Duodenal mucosa (tissue), 2 donors: Measurements from ENCODE around the gene ZNF639.

ENCODE experiments used
- H3K27ac ChIP-seq: one replicate; pipeline ENCODE4 v1.7.0; 2013; ENCODE audit warnings: low read depth, low read length
- H3K27me3 ChIP-seq, 2 donors: one replicate each; pipeline ENCODE4 v1.7.0; 2013; ENCODE audit warnings: low read length in 2 of 2, control low read depth in 1 of 2; ENCODE audit not compliant: insufficient read depth in 2 of 2, control insufficient read depth in 1 of 2
- H3K36me3 ChIP-seq, 2 donors: one replicate each; pipeline ENCODE4 v1.7.0; 2013; ENCODE audit warnings: low read length in 2 of 2, control low read depth in 1 of 2; ENCODE audit not compliant: insufficient read depth in 2 of 2, control insufficient read depth in 1 of 2
- H3K4me1 ChIP-seq, 2 donors: one replicate each; pipeline ENCODE4 v1.7.0; 2013; ENCODE audit warnings: low read length in 2 of 2, control low read depth in 1 of 2; ENCODE audit not compliant: insufficient read depth in 2 of 2, control insufficient read depth in 1 of 2
- H3K4me3 ChIP-seq, 2 donors: one replicate each; pipeline ENCODE4 v1.7.0; 2013; ENCODE audit warnings: low read length in 2 of 2, low read depth in 1 of 2
- H3K9ac ChIP-seq, 2 donors: one replicate each; pipeline ENCODE4 v1.7.0; 2013; ENCODE audit warnings: low read length in 2 of 2, low read depth in 1 of 2
- H3K9me3 ChIP-seq, 2 donors: one replicate each; pipeline ENCODE4 v1.7.0; 2013; ENCODE audit warnings: low read length in 2 of 2, control low read depth in 1 of 2; ENCODE audit not compliant: control insufficient read depth in 1 of 2

ZNF639 gene

DNA sequence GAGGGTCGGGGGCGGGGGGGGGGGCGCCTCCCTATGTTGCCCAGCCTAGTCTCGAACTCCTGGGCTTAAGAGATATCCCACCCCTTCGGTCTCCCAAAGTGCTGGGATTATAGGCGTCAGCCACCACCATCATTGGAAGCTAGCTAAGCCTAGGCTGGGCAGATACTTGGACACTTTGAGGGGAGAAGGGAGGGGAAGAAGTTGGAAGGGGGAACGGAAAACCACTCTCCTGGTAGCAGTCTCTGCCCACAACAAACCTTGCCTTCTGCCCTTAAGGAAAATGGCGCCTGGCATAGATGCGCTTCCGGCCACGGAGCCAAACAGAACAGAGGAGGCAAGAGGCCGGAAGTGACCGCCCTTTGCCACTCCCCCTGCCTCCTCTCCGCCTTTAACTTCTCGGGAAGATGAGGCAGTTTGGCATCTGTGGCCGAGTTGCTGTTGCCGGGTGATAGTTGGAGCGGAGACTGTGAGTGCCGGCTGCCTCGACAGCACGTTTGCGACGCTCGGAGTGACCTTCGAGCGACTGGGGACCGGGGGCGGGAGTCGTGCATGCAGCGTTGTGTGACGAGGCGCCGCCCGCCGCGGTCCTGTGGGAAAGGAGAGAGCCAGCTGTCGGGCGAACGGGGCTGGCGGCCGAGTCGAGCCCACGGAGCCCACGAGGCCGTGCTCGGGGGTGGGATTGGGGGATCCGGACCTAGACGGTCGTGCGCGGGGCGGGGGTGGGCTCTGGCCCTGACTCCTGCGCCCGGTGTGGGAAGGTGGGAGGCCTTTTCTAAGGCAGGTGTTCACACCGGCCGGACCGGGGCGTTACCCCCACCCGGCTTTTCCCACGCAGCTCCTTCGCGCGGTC is 24.7 kb downstream of the ZNF639 start, which contains the start of gene MFN1:
MFN1 (plus strand) TSS at position 365 of the 850 bp plus-strand sequence. CDS start 1,143 bp downstream, outside the sequence.
- Histone ChIP-seq H3K27me3 (no peaks in the 10 kb centered on the region), H3K4me1 (peaks cover 6 to 13% of the 10 kb centered on the region in 2 donors), H3K4me3 (peak within 1 kb of the TSS; percentile 83 to 89), H3K27ac (peak within 1 kb of the TSS; percentile 48), H3K36me3 (peaks cover 6 to 8% of the 10 kb centered on the region in 2 donors), H3K9ac (peak within 1 kb of the TSS; percentile 61 to 76), H3K9me3 (no peaks in the 10 kb centered on the region)

DNA sequence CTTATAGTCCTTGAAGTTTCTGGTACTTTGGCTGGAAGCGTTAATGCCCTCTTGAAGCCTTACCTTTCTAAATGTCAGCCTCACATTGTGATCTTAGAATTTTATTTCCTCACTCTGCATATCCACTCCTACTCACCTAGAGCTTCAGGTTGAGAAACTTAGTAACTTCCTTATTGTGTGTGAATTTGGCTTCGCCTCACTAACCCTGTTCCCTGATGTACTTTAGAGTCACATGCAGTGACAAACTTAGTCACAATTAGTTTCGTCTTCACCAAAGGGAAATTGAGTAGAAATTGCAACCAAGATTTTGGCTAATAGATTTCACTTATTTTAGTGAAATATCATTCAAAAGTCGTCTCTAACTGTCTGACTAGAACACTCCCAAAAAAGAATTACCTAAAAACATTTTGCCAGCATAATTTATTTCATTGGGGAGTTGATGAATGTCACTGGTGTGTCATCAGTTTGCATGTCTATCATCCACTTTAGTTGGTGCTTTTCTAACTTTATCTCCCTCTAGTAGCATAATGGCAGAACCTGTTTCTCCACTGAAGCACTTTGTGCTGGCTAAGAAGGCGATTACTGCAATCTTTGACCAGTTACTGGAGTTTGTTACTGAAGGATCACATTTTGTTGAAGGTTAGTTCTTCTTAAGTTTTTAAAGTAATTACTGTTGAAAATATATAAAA is 25.6 kb downstream of the ZNF639 start:
- no peak overlapping the region for H3K27ac ChIP-seq
- H3K36me3 ChIP-seq, result peaks cover 9 to 10% of the 10 kb centered on the region in 2 donors
- H3K9ac ChIP-seq, result peak overlapping the region; percentile 61 to 76
- H3K27me3 ChIP-seq, result no peaks in the 10 kb centered on the region
- H3K4me1 ChIP-seq, result peaks cover 6 to 13% of the 10 kb centered on the region in 2 donors
- peak overlapping the region; percentile 83 to 89 for H3K4me3 ChIP-seq
- no peaks in the 10 kb centered on the region for H3K9me3 ChIP-seq

GRCh38 chr3:179355996-179356395 is 33.2 kb downstream of the ZNF639 start:
- no peaks in the 10 kb centered on the region for H3K9me3 ChIP-seq
- peaks cover 28 to 71% of the 10 kb centered on the region in 2 donors for H3K36me3 ChIP-seq
- no peaks in the 10 kb centered on the region for H3K4me1 ChIP-seq
- no peak overlapping the region for H3K4me3 ChIP-seq
- no peak overlapping the region for H3K9ac ChIP-seq
- H3K27ac ChIP-seq, result no peak overlapping the region
- H3K27me3 ChIP-seq, result no peaks in the 10 kb centered on the region

DNA sequence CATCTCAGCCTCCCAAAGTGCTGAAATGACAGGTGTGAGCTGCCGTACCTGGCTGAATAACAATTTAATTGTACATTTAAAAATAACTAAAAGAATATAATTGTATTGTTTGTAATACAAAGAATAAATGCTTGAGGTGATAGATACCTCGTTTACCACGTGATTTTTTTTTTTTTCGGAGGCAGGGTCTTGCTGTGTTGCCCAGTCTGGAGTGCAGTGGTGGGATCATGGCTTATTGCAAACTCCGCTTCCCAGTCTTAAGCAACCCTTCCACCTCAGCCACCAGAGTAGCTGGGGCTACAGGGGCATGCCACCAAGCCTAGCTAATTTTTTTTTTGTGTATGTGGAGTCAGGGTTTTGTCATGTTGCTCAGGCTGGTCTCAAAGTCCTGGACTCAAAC is 40.5 kb downstream of the ZNF639 start:
- no peak overlapping the region for H3K4me3 ChIP-seq

DNA sequence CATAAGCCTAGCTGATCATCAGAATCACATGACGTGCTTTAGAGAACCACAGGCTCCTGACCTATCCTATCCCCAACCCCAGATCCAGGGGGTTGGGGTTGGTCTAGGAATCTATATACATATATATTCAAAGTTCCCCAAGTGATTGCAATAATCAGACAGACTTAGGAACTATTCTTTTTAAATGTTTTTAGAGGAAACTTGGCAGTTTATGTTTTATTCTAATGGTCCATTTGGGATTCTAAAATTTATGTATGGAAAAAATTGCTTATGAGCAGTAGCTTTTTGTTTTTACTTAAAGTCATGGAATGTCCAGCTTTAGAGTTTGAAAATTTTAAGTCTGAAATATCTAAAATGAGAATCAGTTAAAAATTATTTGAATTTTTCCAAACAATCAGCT is 46.8 kb downstream of the ZNF639 start:
- H3K9ac ChIP-seq, result no peak overlapping the region
- no peak overlapping the region for H3K4me3 ChIP-seq
- peaks cover 3 to 33% of the 10 kb centered on the region in 2 donors for H3K36me3 ChIP-seq
- no peaks in the 10 kb centered on the region for H3K4me1 ChIP-seq
- no peaks in the 10 kb centered on the region for H3K9me3 ChIP-seq
- H3K27me3 ChIP-seq, result no peaks in the 10 kb centered on the region
- no peak overlapping the region for H3K27ac ChIP-seq

More for the DNA sequence above, 40.5 kb downstream of the ZNF639 start:
- H3K9me3 ChIP-seq, result no peaks in the 10 kb centered on the region
- H3K27ac ChIP-seq, result no peak overlapping the region
- no peaks in the 10 kb centered on the region for H3K27me3 ChIP-seq
- no peaks in the 10 kb centered on the region for H3K4me1 ChIP-seq
- no peak overlapping the region for H3K9ac ChIP-seq
- H3K36me3 ChIP-seq, result peaks cover 5 to 65% of the 10 kb centered on the region in 2 donors

DNA sequence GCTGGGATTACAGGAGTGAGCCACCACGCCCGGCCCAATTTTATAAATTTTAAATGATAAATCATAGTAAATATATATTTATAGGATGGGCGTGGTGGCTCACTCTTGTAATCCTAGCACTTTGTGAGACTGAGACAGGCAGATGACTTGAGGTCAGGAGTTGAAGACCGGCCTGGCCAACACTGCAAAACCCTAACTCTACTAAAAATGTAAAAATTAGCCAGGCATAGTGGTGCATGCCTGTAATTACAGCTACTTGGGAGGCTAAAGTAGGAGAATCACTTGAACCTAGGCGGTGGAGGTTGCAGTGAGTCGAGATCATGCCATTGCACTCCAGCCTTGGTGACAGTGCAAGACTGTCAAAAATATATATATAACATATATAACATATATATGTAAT is 51.1 kb downstream of the ZNF639 start:
- Histone ChIP-seq H3K4me3 (no peak overlapping the region), H3K4me1 (no peaks in the 10 kb centered on the region), H3K27me3 (no peaks in the 10 kb centered on the region), H3K36me3 (peaks cover 7 to 42% of the 10 kb centered on the region in 2 donors), H3K9ac (no peak overlapping the region), H3K27ac (no peak overlapping the region), H3K9me3 (no peaks in the 10 kb centered on the region)

- H3K27ac ChIP-seq, result no peak overlapping the region
- H3K9me3 ChIP-seq, result no peaks in the 10 kb centered on the region
- no peak overlapping the region for H3K9ac ChIP-seq
- peaks cover 11 to 49% of the 10 kb centered on the region in 2 donors for H3K36me3 ChIP-seq
- no peaks in the 10 kb centered on the region for H3K27me3 ChIP-seq
- no peaks in the 10 kb centered on the region for H3K4me1 ChIP-seq
- no peak overlapping the region for H3K4me3 ChIP-seq
Observed at GRCh38 chr3:179375091-179375999, 52.5 kb downstream of the ZNF639 start.

DNA sequence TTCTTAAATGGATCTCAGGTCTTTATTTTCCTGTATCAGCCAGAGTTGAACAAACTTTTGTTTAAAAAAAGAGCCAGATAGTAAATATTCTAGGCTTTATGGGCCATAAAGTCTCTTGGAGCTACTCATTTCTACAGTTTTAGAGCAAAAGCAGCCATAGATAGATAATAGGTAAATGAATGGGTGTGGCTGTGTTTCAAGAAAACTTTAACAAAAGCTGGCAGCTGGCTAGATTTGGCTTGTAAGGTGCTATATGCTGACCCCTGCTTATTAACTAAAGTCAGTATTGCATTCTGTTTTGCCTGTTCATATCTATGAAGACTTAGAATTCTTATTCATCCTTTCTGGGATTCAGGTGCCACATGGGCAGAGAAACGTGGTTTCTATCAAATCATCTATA is 53.6 kb downstream of the ZNF639 start:
- peaks cover 11 to 57% of the 10 kb centered on the region in 2 donors for H3K36me3 ChIP-seq
- H3K9me3 ChIP-seq, result no peaks in the 10 kb centered on the region
- no peak overlapping the region for H3K27ac ChIP-seq
- no peak overlapping the region for H3K4me3 ChIP-seq
- H3K27me3 ChIP-seq, result no peaks in the 10 kb centered on the region
- no peak overlapping the region for H3K9ac ChIP-seq
- no peaks in the 10 kb centered on the region for H3K4me1 ChIP-seq
